ENCODE results near the gene SKI. TPM values are rescaled to one million over a fixed set of nuclear protein-coding genes. Genes with fewer than 3 reads are reported as not detected.
A peak's percentile ranks its signal among the peaks of the same experiment; 100 is the strongest.
"Not testable (repeated sequence)": the region's sequence is repeated elsewhere in the genome, so short reads cannot be mapped to it uniquely, and the experiment has no call there.

The SKI gene
- total RNA-seq, 1 experiment from 2014 or later, result 53.7 TPM

- no peak for DNase-seq (ENCODE audit: unreplicated experiment)
- CTCF ChIA-PET, result interaction anchor here (1.4 kb wide), 1 partner anchor 138 kb away, joined by 5 read pairs; no protein-coding TSS in a partner anchor
- POLR2A ChIA-PET, result no interaction called here
- Mint-ChIP-seq H3K4me1 (ENCODE audit: insufficient read depth, unreplicated experiment) (peaks cover 23% of the 10 kb centered on the region), H3K27me3 (ENCODE audit: insufficient read depth, unreplicated experiment) (no peaks in the 10 kb centered on the region), H3K27ac (ENCODE audit: low read depth, unreplicated experiment) (peak overlapping the region; percentile 31), H3K36me3 (ENCODE audit: insufficient read depth, unreplicated experiment) (peaks cover 4% of the 10 kb centered on the region), H3K4me3 (ENCODE audit: unreplicated experiment) (no peak overlapping the region), H3K9me3 (ENCODE audit: unreplicated experiment) (no peaks in the 10 kb centered on the region)
- TF ChIP-seq, protein P1, sequence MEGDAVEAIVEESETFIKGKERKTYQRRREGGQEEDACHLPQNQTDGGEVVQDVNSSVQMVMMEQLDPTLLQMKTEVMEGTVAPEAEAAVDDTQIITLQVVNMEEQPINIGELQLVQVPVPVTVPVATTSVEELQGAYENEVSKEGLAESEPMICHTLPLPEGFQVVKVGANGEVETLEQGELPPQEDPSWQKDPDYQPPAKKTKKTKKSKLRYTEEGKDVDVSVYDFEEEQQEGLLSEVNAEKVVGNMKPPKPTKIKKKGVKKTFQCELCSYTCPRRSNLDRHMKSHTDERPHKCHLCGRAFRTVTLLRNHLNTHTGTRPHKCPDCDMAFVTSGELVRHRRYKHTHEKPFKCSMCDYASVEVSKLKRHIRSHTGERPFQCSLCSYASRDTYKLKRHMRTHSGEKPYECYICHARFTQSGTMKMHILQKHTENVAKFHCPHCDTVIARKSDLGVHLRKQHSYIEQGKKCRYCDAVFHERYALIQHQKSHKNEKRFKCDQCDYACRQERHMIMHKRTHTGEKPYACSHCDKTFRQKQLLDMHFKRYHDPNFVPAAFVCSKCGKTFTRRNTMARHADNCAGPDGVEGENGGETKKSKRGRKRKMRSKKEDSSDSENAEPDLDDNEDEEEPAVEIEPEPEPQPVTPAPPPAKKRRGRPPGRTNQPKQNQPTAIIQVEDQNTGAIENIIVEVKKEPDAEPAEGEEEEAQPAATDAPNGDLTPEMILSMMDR (IDR thresholded peaks at IDR 0.05; ENCODE audit: unreplicated experiment), result no peak
- intact Hi-C loops (cut with micrococcal nuclease), result no loop called here
- no TSS peak for BruUV-seq (replicated peaks)
Measured at GRCh38 chr1:2242814-2243725, 15.0 kb downstream of the SKI start.

DNA sequence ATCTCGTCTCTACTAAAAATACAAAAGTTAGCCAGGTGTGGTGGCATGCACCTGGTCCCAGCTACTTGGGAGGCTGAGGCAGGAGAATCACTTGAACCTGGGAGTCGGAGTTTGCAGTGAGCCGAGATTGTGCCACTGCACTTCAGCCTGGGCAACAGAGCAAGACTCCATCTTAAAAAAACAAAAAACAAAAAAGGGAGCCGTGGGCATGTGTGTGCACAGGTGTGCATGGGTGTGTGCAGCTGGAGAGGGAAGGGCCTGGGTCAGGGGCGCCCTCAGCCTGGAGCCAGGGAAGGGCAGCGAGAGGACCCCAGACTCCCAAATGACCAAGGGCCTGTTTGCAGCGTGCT lies 18.9 kb downstream of the SKI start:
- ChIA-PET POLR2A (interaction anchor here (0.6 kb wide), 1 partner anchor 47 kb away, joined by 3 read pairs; no protein-coding TSS in a partner anchor), CTCF (interaction anchor here (0.6 to 0.7 kb wide), 2 partner anchors 106 to 741 kb away, joined by 3 to 4 read pairs; no protein-coding TSS in a partner anchor)
- H3K9me3 Mint-ChIP-seq (ENCODE audit: unreplicated experiment); H3K27ac Mint-ChIP-seq (ENCODE audit: low read depth, unreplicated experiment); BruUV-seq (replicated peaks); H3K27me3 Mint-ChIP-seq (ENCODE audit: insufficient read depth, unreplicated experiment); H3K36me3 Mint-ChIP-seq (ENCODE audit: insufficient read depth, unreplicated experiment); DNase-seq (ENCODE audit: unreplicated experiment); H3K4me3 Mint-ChIP-seq (ENCODE audit: unreplicated experiment); intact Hi-C loops (cut with micrococcal nuclease); H3K4me1 Mint-ChIP-seq (ENCODE audit: insufficient read depth, unreplicated experiment): not testable (repeated sequence)

DNA sequence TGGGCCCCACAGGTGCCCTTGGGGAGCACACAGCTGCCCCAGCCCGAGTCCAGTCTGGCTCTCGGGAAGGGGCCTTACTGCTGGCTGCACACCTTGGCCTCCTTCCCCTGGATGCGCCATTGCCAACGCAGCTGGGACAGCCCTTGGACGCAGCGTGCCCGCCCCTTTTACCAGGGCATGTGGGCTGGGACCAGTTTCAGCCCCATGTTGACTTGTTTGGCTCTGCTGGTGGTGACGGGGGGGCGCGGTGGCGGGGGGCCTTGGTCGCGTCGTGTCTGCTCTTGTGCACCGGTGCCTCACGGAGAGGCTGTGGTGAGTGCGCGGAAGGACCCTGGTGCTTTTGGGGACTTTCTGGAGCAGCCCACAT lies 19.6 kb downstream of the SKI start:
- no peak overlapping the region for H3K4me3 Mint-ChIP-seq (ENCODE audit: unreplicated experiment)
- H3K27me3 Mint-ChIP-seq (ENCODE audit: insufficient read depth, unreplicated experiment), result no peaks in the 10 kb centered on the region
- TF ChIP-seq, protein P1 (IDR thresholded peaks at IDR 0.05; ENCODE audit: unreplicated experiment), result no peak
- H3K36me3 Mint-ChIP-seq (ENCODE audit: insufficient read depth, unreplicated experiment), result peaks cover 9% of the 10 kb centered on the region
- no peak for DNase-seq (ENCODE audit: unreplicated experiment)
- H3K4me1 Mint-ChIP-seq (ENCODE audit: insufficient read depth, unreplicated experiment), result peaks cover 8% of the 10 kb centered on the region
- ChIA-PET POLR2A (no interaction called here), CTCF (interaction anchor here (0.6 kb wide), 1 partner anchor 742 kb away, joined by 3 read pairs; no protein-coding TSS in a partner anchor)
- no TSS peak for BruUV-seq (replicated peaks)
- no peak overlapping the region for H3K27ac Mint-ChIP-seq (ENCODE audit: low read depth, unreplicated experiment)
- H3K9me3 Mint-ChIP-seq (ENCODE audit: unreplicated experiment), result no peaks in the 10 kb centered on the region
- intact Hi-C loops (cut with micrococcal nuclease), result no loop called here

- DNase-seq (ENCODE audit: unreplicated experiment), result no peak
- CTCF ChIA-PET, result no interaction called here
- Mint-ChIP-seq H3K4me1 (ENCODE audit: insufficient read depth, unreplicated experiment) (peaks cover 8% of the 10 kb centered on the region), H3K9me3 (ENCODE audit: unreplicated experiment) (no peaks in the 10 kb centered on the region), H3K27ac (ENCODE audit: low read depth, unreplicated experiment) (no peak overlapping the region), H3K27me3 (ENCODE audit: insufficient read depth, unreplicated experiment) (no peaks in the 10 kb centered on the region), H3K4me3 (ENCODE audit: unreplicated experiment) (no peak overlapping the region), H3K36me3 (ENCODE audit: insufficient read depth, unreplicated experiment) (peaks cover 15% of the 10 kb centered on the region)
- TF ChIP-seq, protein P1 (IDR thresholded peaks at IDR 0.05; ENCODE audit: unreplicated experiment), result no peak
- intact Hi-C loops (cut with micrococcal nuclease), result no loop called here
- POLR2A ChIA-PET, result no interaction called here
- BruUV-seq (replicated peaks), result no TSS peak
Measured at GRCh38 chr1:2248127-2248826, 20.2 kb downstream of the SKI start.

All from MCF 10A (cell line).